HG03521 (cell line): Measurements from ENCODE around the gene PSG11.
"Not testable (repeated sequence)": the region's sequence is repeated elsewhere in the genome, so short reads cannot be mapped to it uniquely, and the experiment has no call there.

ENCODE experiments used
- ATAC-seq: cut with Tn5 transposase; IDR thresholded peaks from one replicate; pipeline ENCODE4 v1.9.1; 2021; ENCODE audit warnings: mild to moderate bottlenecking, moderate library complexity; ENCODE audit not compliant: unreplicated experiment

Gene PSG11

DNA sequence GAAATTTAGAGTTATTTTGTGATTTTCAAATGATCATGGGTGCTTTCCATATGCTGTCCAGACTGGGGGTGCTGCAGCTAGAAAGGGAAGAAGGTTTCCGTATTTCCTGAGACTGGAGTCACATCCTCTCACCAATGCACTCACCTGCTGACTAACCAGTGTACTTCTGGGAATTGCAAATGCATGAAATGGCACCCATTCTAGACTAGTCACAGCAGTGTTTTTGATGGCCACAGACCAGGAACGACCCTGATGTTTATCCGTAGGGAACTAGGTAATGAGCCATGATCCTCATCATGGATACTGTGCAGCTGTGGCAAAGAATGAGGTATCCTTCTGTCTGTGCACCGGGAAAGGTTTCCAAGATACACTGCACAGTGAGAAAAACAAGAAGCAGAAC lies 37.1 kb downstream of the PSG11 start:
- not testable (repeated sequence) for ATAC-seq

DNA sequence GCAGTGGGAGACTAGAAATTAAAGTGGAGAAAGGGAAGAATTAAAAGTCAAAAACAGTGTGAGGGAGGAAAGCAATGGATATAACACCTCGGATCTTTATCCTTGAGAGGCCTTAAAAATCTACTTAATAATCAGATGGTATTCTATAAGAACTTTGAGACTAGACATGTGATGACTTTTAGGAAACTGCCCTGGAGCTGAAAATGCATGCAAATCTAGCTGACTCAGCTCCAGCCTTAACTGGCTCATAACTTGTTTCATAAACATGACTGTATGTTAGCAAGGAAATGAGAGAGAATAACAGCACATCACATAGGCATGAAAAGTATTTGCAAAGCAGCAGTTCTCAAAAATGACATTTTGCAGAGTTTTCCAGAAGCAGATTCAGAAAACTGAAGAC lies 38.1 kb downstream of the PSG11 start:
- ATAC-seq: not testable (repeated sequence)

DNA sequence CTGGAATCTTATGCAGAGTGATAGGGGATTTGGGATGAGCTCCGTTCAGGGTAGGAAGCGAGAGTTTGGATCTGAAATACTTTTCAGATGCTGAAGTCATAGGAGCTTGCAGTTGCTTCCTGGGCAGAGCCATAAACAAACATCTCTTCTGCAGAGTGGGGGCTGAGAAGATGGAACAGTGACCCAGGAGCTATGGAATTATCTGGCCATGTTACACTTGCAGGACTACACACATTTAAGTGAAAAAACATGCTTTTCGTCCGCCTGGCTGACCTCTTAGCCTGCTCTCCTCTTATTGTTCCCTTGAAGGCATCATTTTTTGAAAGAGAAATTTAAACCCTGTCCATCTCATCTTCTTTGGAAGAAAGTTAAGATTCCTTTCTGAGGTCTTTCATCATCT lies 40.7 kb downstream of the PSG11 start:
- ATAC-seq: no peak

DNA sequence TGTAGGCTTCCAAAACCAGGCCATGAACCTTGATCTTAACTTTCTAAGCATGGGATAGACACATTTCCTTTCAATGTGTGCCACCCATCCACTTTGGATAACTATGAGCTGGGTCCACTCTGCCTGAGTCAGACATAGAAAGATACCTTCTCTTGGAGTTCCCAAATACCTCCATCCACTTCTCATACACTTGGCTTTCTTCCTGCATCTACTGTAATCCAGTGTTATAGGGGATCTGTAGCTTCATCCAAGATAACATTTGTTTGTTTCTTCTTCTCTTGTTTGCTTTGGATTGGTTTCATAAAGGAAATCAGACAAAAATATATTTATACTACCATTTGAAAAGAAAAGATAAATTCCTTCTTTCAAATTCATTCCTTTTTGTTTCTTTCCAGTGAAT lies 44.2 kb downstream of the PSG11 start:
- ATAC-seq: not testable (repeated sequence)

DNA sequence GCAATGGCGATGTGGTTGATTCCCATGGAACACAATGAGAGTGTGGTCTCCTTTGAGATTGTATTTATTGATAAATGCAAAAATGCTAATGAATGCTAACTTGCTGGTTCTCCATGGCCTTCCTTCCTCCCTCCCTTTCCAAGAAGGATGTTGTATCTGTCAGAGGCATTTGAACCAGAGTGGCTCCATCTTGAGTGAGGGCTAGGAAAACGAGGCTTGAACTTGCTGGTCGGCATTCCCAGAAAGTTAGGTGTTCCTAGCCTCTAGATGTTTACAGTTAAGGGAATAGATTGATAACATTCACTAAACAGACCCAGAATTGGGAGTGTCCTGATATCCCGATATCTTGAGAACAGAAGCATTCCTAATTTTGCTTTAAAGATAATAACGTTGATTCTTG lies 54.8 kb downstream of the PSG11 start:
- ATAC-seq: not testable (repeated sequence)

DNA sequence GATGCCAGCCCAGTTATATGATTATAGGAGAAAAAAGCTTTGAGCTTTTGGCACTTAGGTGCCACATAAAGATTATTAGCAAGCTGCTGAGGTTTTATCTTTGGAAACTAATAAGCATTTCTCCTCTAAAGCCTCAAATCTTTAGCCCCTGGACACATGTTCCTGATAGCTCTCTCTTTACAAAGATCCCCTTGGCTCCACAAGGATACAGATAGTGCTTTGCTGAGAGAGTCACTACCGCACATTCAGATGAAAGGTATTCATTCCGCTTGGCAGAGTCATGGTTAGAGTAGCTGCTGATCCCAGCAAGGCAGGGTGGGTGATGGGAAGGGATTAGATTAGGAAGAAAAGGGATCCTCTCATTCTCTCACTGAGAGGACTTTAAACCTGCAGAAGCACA lies 61.1 kb downstream of the PSG11 start:
- no peak for ATAC-seq

DNA sequence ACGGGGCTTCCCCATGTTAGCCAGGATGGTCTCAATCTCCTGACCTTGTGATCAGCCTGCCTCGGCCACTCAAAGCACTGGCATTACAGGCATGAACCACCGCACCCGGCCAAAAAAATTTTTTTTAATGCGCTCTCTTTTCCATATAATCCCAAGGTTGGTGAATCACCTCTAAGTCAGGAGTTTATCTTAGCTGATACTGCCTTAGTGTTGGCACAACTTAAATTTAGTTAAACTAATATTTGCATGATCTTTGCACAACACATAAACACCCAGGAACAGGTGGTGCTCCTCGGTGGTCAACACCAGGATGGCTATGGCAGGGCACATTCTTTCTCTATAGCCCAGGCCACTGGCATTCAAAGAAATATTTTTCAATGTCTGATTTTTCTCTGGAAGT lies 65.2 kb downstream of the PSG11 start:
- no peak for ATAC-seq
